ENCODE measurements around the gene LDLRAD3. TPM values are rescaled to one million over a fixed set of nuclear protein-coding genes. Genes with fewer than 3 reads are reported as not detected.
A peak's percentile ranks its signal among the peaks of the same experiment; 100 is the strongest.

Gene LDLRAD3
- total RNA-seq, 1 donor from 2014 or later: 7.7 TPM

GRCh38 chr11:35971841-35972422 is 28.1 kb downstream of the LDLRAD3 start:
- intact Hi-C loops (cut with DNase I): no loop called here
- ATAC-seq: no peak
- TF ChIP-seq CTCF (IDR thresholded peaks at IDR 0.05): no peak

DNA sequence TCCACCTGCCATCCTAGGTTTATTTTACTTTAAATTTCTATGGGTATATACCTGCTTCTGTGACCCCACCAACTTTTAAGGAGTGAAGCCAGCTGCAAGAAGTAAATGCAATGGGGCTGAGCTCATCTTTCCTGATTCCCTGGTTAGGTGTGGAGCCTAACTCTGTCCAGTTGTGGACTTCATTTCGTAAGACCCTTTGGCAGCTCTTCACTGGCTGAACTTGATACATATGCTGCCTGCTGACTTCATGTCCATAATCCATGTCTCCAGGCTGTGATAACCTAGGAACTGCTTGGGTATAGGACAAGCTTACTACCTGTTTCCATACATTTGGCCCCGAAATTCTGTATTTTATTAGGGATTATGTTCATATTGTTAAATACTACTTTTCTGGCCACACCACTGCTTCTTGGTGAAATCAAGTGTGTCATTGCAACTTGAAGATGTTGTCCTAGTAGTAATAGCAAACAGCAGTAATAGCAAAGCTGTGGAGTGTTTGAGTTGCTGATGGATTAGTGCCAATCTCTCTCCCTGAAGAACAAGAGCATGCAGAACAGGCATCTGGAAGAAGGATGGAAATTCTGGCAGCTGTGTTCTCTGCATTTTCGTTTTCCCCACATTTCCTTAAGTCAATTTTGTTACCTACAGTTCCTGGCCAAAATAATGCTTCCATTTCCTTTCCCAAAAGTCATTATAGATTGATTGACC is 31.2 kb downstream of the LDLRAD3 start:
- Histone ChIP-seq H3K4me1 (peaks cover 4% of the 10 kb centered on the region), H3K4me3 (no peak overlapping the region), H3K36me3 (no peaks in the 10 kb centered on the region), H3K27me3 (ENCODE audit: low read depth) (peaks cover 5% of the 10 kb centered on the region), H3K27ac (no peak overlapping the region), H3K9me3 (no peaks in the 10 kb centered on the region)
- ATAC-seq (peak; percentile 74 to 88), DNase-seq (no peak)
- intact Hi-C loops (cut with DNase I): no loop called here
- TF ChIP-seq CTCF (IDR thresholded peaks at IDR 0.05): no peak

More at GRCh38 chr11:35971841-35972422, 28.1 kb downstream of the LDLRAD3 start:
- Histone ChIP-seq H3K27me3 (ENCODE audit: low read depth) (peaks cover 1% of the 10 kb centered on the region), H3K36me3 (no peaks in the 10 kb centered on the region), H3K4me1 (peaks cover 10% of the 10 kb centered on the region), H3K27ac (no peak overlapping the region), H3K4me3 (no peak overlapping the region), H3K9me3 (no peaks in the 10 kb centered on the region)
- DNase-seq: no peak

DNA sequence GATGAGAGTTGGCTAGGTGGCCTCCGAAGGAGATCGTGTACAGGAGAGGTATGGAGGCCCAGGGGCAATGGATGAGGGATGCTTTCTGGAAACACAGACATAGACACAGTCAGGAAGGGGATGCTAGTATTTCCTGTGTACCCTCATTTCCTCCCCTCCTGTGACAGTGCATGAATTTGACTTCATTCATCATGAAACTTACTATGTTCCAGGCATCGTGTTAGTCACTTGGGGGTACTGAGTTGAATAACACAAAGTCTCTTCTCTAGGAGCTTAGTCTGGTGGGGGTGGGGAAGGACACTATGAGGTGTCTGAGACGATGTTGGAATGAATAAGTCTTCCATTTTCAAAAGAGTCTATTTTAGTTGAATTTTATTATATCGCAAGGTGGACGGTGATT is 32.6 kb downstream of the LDLRAD3 start:
- Histone ChIP-seq H3K4me3 (no peak overlapping the region), H3K9me3 (no peaks in the 10 kb centered on the region), H3K27ac (no peak overlapping the region), H3K27me3 (ENCODE audit: low read depth) (peaks cover 5% of the 10 kb centered on the region), H3K4me1 (peaks cover 9% of the 10 kb centered on the region), H3K36me3 (no peaks in the 10 kb centered on the region)
- no peak for TF ChIP-seq CTCF (IDR thresholded peaks at IDR 0.05)
- DNase-seq (no peak), ATAC-seq (no peak)
- intact Hi-C loops (cut with DNase I): no loop called here

GRCh38 chr11:35978183-35978582 is 34.3 kb downstream of the LDLRAD3 start:
- ATAC-seq: no peak
- peaks cover 15% of the 10 kb centered on the region for H3K4me1 ChIP-seq
- H3K27ac ChIP-seq: no peak overlapping the region

GRCh38 chr11:35978891-35979290 is 35.0 kb downstream of the LDLRAD3 start:
- no peak overlapping the region for H3K4me3 ChIP-seq
- no peaks in the 10 kb centered on the region for H3K36me3 ChIP-seq
- intact Hi-C loops (cut with DNase I): no loop called here
- H3K4me1 ChIP-seq: peaks cover 15% of the 10 kb centered on the region
- H3K27ac ChIP-seq: no peak overlapping the region
- ATAC-seq (no peak), DNase-seq (no peak)
- H3K9me3 ChIP-seq: no peaks in the 10 kb centered on the region
- peaks cover 5% of the 10 kb centered on the region for H3K27me3 ChIP-seq (ENCODE audit: low read depth)
- TF ChIP-seq CTCF (IDR thresholded peaks at IDR 0.05): no peak

More at GRCh38 chr11:35978183-35978582, 34.3 kb downstream of the LDLRAD3 start:
- Histone ChIP-seq H3K36me3 (no peaks in the 10 kb centered on the region), H3K4me3 (no peak overlapping the region), H3K9me3 (no peaks in the 10 kb centered on the region), H3K27me3 (ENCODE audit: low read depth) (peaks cover 5% of the 10 kb centered on the region)
- no peak for DNase-seq
- TF ChIP-seq CTCF (IDR thresholded peaks at IDR 0.05): no peak
- intact Hi-C loops (cut with DNase I): no loop called here

Data from lower lobe of right lung (tissue), 2 donors.